SK-MEL-5 (cell line): ENCODE measurements around the gene ART3. TPM values are rescaled to one million over a fixed set of nuclear protein-coding genes. Genes with fewer than 3 reads are reported as not detected.

Experiments used
- DNase-seq: peaks from one replicate; pipeline ENCODE4 v3.0.0-alpha.2; 2016; ENCODE audit warnings: low read depth, low spot score
- in situ Hi-C: cut with HindIII; loops from 2 replicates; pipeline ENCODE4 v1.10.0; 2016; ENCODE audit warnings: low sequenced_read_pairs, high pct_unique_total_duplicates, low pct_unique_long_range_greater_than_20kb
- total RNA-seq: library from RNA; depleted of rRNA; stranded (reverse); fragments of >200 nt; shearing (Covaris generic); gene quantifications from 2 replicates; pipeline ENCODE4 v1.2.3, GENCODE V29; 2014

ART3 gene
- total RNA-seq, 1 experiment from 2014 or later: 8.5 TPM

GRCh38 chr4:76060506-76060905 is 14.0 kb upstream of the ART3 start:
- in situ Hi-C loops: no loop called here
- no peak for DNase-seq

DNA sequence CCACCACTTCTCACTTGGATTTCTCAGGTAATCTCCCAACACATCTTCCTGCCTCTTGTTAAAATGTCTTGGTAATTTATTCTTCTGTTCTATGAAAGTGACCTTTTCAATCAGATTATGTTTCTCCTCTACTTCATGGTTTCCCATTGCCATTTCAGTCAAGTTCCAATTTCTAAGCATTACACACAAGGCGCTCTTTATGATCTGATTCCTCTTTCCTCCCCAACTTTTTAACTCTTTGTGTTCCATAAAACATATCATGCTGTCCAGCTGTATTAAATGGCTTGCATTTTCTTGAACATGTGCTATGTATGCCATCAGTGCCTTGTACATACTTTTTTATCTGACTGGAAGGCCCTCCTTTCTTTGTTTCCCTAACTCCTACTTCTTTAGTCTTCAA is 13.1 kb upstream of the ART3 start:
- in situ Hi-C loops: no loop called here
- DNase-seq: peak; percentile 64

- DNase-seq: no peak
- in situ Hi-C loops: no loop called here
Measured at GRCh38 chr4:76061982-76062381, 12.5 kb upstream of the ART3 start.

- DNase-seq: no peak
- in situ Hi-C loops: no loop called here
Measured at GRCh38 chr4:76066546-76066945, 8.0 kb upstream of the ART3 start.

DNA sequence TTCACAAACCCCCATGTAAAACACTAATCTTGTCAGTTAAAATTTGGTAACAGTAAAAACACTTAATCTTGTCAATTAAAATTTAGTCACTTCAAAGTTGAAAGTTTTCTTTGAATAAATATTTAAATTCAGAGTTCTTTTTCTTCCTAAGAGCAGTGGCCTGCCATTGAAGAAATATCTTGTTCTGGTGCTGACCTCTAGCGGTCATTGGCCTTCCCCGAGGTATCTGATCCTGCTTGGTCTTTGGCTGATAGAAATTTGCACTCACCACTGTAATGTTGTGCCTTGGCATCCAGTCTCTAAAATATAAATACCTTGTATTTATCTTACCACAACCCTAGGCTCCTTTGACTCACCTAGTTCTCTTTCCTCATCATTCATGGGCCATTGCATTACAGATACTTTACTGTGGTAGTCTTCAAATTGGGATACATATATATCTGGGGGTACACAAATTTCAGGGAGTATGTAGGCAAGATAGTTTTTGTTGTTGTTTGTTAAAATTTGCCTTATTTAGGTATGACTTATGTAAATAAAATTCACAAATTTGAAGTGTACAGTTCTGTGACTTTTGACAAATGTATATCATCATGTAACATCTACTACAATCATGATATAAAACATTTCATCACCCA is 6.7 kb upstream of the ART3 start:
- in situ Hi-C loops: no loop called here

DNA sequence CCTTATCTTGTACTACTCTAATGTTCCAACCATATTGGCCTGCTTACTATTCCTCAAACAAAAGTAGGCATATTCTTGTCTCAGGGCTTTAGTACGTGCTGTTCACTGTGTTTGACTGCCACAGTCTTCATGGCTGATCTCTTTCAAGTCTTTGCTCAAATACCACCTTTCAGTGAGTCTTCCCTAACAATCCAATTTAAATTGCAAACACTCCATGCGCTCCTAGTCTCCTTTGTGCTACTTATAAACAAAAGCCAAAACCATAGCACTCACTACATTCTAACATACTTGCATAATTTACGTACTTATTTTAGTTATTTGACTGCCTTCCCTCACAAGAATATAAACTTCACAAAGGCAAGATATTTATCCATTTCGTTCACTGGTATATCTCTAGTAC is 1.7 kb upstream of the ART3 start:
- in situ Hi-C loops: no loop called here
- no peak for DNase-seq

More for the DNA sequence above, 6.7 kb upstream of the ART3 start:
- DNase-seq: peak; percentile 80

DNA sequence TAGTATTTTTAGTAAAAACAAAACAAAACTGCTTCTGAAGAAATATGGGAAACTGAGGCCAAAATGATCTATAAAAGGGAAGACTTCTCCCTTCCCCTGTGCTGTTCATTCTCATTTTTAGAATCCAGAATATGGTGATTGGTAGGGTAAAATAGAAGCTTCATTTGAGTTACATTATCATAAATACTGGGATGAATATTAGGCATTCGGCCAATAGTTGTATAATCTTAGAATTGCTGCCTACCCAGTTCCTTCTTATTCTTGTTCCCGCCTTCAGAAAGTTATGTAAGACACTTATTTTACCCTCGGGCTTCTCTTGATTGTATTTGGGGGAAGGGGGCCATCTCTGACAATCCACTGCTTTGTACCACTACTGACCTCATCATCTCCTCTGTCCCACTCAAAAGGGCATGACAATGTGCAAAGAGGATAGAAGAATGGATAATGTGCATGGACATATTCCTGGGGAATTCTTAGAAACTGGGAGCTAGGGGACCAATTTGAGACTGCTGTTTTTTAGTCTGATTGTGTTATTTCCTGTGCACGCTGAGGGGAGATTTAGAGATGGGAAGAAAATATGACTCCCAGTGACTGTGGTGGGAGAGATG is 588 bp downstream of the ART3 start:
- peak; percentile 61 for DNase-seq
- in situ Hi-C loops: no loop called here

GRCh38 chr4:76078033-76078613 is 3.6 kb downstream of the ART3 start:
- in situ Hi-C loops: no loop called here
- no peak for DNase-seq

GRCh38 chr4:76083386-76083988 is 9.0 kb downstream of the ART3 start:
- in situ Hi-C loops: no loop called here
- no peak for DNase-seq

- in situ Hi-C loops: no loop called here
- DNase-seq: no peak
Measured at GRCh38 chr4:76084542-76084941, 10.0 kb downstream of the ART3 start.

DNA sequence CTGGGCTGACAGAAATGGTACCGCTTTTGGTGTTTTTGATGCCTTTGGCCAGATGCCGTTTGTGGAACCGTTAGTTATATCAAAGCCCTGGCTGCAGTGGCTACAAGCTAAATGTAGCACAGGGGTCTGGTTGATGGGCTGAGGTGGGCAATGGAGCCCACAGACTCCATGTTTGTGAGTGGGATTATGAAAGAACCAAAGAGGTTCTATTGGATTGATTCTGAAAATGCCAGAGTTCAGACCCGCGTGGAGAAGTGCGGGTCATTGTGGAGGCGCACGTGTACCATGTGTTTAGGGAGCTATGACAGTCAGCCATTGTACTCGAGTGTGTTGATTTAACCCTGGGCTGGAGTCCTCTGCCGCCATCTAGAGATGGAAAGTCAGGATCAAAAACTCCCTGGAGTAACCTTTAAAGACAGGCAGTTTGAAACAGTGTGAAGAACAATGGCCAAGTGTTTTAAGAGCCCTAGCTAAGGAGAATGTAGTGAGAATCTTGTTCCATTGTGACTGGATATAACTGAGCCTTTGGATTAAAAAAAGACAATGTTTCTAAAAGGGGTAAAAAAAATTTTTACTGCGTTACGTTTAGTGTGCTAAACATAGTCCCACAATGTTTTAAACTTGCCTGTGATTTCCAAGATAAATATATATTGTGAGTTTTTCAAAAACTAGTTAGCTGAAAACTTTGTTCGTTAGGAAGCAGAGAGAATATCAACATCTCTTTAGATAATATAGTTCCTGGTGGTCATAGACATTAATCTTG is 12.7 kb downstream of the ART3 start:
- in situ Hi-C loops: no loop called here
- DNase-seq: peak; percentile 96

DNA sequence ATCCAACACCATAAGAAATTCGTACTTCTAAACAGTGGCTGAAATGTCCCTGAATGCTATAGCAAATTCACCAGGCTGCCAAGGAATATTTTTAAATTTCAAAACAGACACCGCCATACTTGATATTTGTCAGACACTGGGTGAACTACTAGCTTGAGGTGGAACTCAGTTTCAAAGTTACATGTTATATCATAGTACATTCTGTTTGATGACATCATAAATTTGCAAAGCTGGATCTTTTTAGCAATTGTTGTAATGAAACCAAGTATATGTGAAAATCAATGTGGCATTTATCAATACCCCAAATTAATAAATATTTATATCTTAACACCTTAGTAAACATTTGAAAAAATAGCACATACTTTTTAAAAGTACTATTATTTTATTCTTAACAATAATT is 14.2 kb downstream of the ART3 start:
- in situ Hi-C loops: no loop called here
- no peak for DNase-seq

GRCh38 chr4:76090241-76090691 is 15.8 kb downstream of the ART3 start:
- DNase-seq: peak; percentile 84
- in situ Hi-C loops: no loop called here

DNA sequence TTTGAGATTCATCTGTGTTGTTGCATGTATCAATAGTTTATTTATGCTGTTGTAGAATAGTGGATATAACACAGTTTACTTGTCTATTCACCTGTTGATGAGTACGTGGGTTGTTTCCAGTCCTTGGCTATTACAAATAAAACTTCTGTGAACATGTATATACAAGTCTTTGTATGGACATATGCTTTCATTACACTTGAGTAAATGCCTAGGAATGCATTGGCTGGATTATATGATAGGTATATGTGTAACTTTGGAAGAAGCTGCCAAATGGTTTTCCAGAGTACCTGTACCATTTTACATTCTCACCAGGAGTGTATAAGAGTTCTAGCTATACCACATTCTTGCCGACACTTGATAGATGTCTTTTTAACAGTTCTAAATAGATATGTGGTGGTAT is 16.5 kb downstream of the ART3 start:
- DNase-seq: no peak
- in situ Hi-C loops: no loop called here

- DNase-seq: no peak
- in situ Hi-C loops: no loop called here
Measured at GRCh38 chr4:76095568-76095967, 21.1 kb downstream of the ART3 start.

- DNase-seq: no peak
- in situ Hi-C loops: no loop called here
Measured at GRCh38 chr4:76096076-76096475, 21.6 kb downstream of the ART3 start.

DNA sequence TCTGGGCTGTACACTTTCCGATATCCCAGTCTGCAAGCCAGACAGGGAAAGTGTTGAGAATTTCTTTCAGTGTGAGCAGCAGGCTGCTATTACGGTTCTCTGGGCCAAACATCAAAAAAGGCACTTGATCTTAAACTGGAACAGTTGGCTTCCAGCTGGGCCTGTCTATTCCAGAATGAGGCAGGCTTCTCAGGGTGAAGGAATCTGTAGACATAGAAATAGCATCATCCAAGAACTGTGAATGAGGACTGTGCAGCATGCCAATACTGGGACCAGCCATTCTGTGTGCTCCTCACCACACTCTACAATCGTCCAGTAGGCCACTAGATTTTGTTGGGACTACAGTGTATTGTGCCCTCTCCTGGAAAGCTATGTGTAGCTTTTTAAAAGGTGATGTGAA is 31.1 kb downstream of the ART3 start:
- DNase-seq: peak; percentile 41
- in situ Hi-C loops: no loop called here

DNA sequence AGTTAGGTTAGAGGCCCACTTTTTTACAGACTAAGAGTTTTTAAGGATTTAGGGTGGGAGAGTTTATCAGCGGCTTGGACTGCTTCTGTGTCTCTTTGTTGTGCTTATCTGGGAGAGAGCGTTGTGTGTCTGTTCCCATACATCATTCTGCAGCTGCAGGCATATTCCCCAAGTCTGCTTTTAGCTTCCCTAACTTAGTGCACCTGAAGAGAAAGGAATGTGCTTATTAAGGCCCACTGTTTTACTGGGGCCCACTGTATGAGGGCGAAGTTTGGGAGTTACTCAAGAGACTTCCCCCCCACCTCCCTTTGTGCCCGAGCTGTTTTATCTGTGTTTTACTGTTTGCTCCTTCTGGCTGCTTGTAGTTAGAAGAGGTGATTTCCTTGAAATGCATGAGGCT is 31.9 kb downstream of the ART3 start:
- DNase-seq: no peak
- in situ Hi-C loops: no loop called here
